ENCODE measurements around the gene C6orf15. TPM values are rescaled to one million over a fixed set of nuclear protein-coding genes. Genes with fewer than 3 reads are reported as not detected.

C6orf15 gene
- total RNA-seq (not detected), polyA plus RNA-seq (not detected)
- long read RNA-seq, donor 1 = 0 reads
- long read RNA-seq, donor 2 = 0 reads
- long read RNA-seq, donor 3 = 0 reads
- long read RNA-seq, donor 4 = 0 reads

- H3K27me3 ChIP-seq (ENCODE audit: control insufficient read depth, insufficient read depth) = no peaks in the 10 kb centered on the region
- H3K27ac ChIP-seq (ENCODE audit: low read length) = peak within 1 kb of the TSS; percentile 85
- H3K9me3 ChIP-seq (ENCODE audit: control insufficient read depth, low read length) = no peaks in the 10 kb centered on the region
- intact Hi-C loops (cut with DNase I) = no loop called here
- peaks cover 22% of the 10 kb centered on the region for H3K4me1 ChIP-seq (ENCODE audit: control insufficient read depth, insufficient read depth, low read length)
- H3K4me3 ChIP-seq (ENCODE audit: low read length) = no peak within 1 kb of the TSS
- DNase-seq (no peak), ATAC-seq (no peak)
- 86% methylated on average over 5 of the region's 5 CpGs for WGBS
Observed at GRCh38 chr6:31112478-31112877, at the start of gene C6orf15. TSS of gene C6orf15 (minus strand) at chr6:31112575. CDS start at chr6:31112555, 20 bp downstream.

GRCh38 chr6:31161216-31162126, 49.1 kb upstream of the C6orf15 start:
- WGBS = 89% methylated on average over 19 of the region's 19 CpGs
- Histone ChIP-seq H3K4me1 (ENCODE audit: control insufficient read depth, insufficient read depth, low read length) (peaks cover 13% of the 10 kb centered on the region), H3K9me3 (ENCODE audit: control insufficient read depth, low read length) (no peaks in the 10 kb centered on the region), H3K27me3 (ENCODE audit: control insufficient read depth, insufficient read depth) (no peaks in the 10 kb centered on the region), H3K4me3 (ENCODE audit: low read length) (no peak overlapping the region), H3K27ac (ENCODE audit: low read length) (no peak overlapping the region)
- ATAC-seq (no peak), DNase-seq (no peak)
- intact Hi-C loops (cut with DNase I) = no loop called here

GRCh38 chr6:31158863-31159855, 46.8 kb upstream of the C6orf15 start:
- 16% methylated on average over 35 of the region's 35 CpGs for WGBS
- Histone ChIP-seq H3K27me3 (ENCODE audit: control insufficient read depth, insufficient read depth) (no peaks in the 10 kb centered on the region), H3K9me3 (ENCODE audit: control insufficient read depth, low read length) (no peaks in the 10 kb centered on the region), H3K27ac (ENCODE audit: low read length) (no peak overlapping the region), H3K4me3 (ENCODE audit: low read length) (peak overlapping the region; percentile 78), H3K4me1 (ENCODE audit: control insufficient read depth, insufficient read depth, low read length) (peaks cover 13% of the 10 kb centered on the region)
- no peak for ATAC-seq
- DNase-seq = peak in 1 of 3 donors; percentile 64
- intact Hi-C loops (cut with DNase I) = no loop called here

GRCh38 chr6:31158140-31158862, 45.9 kb upstream of the C6orf15 start, which contains the start of gene TCF19:
TSS of gene TCF19 (plus strand) at chr6:31158589. CDS start at chr6:31159470, 881 bp downstream.
- peak within 1 kb of the TSS; percentile 78 for H3K4me3 ChIP-seq (ENCODE audit: low read length)
- H3K9me3 ChIP-seq (ENCODE audit: control insufficient read depth, low read length) = no peaks in the 10 kb centered on the region
- DNase-seq (peak; percentile 100), ATAC-seq (peak; percentile 96 to 97)
- H3K27ac ChIP-seq (ENCODE audit: low read length) = peak within 1 kb of the TSS; percentile 61
- under 1% methylated on average over 65 of the region's 65 CpGs for WGBS
- intact Hi-C loops (cut with DNase I) = no loop called here
- no peaks in the 10 kb centered on the region for H3K27me3 ChIP-seq (ENCODE audit: control insufficient read depth, insufficient read depth)
- H3K4me1 ChIP-seq (ENCODE audit: control insufficient read depth, insufficient read depth, low read length) = peaks cover 13% of the 10 kb centered on the region

GRCh38 chr6:31157513-31158139, 45.3 kb upstream of the C6orf15 start, which contains the start of gene CCHCR1:
TSS of gene CCHCR1 (minus strand) at chr6:31157802. CDS start at chr6:31157600, 202 bp downstream.
- intact Hi-C loops (cut with DNase I) = no loop called here
- H3K4me3 ChIP-seq (ENCODE audit: low read length) = peak within 1 kb of the TSS; percentile 78
- 7% methylated on average over 14 of the region's 14 CpGs for WGBS
- peak in 1 of 2 donors; percentile 54 for ATAC-seq
- H3K4me1 ChIP-seq (ENCODE audit: control insufficient read depth, insufficient read depth, low read length) = peaks cover 13% of the 10 kb centered on the region
- peak within 1 kb of the TSS; percentile 61 for H3K27ac ChIP-seq (ENCODE audit: low read length)
- no peaks in the 10 kb centered on the region for H3K27me3 ChIP-seq (ENCODE audit: control insufficient read depth, insufficient read depth)
- no peaks in the 10 kb centered on the region for H3K9me3 ChIP-seq (ENCODE audit: control insufficient read depth, low read length)
- no peak for DNase-seq

- H3K9me3 ChIP-seq (ENCODE audit: control insufficient read depth, low read length) = no peaks in the 10 kb centered on the region
- intact Hi-C loops (cut with DNase I) = no loop called here
- H3K4me3 ChIP-seq (ENCODE audit: low read length) = no peak overlapping the region
- H3K4me1 ChIP-seq (ENCODE audit: control insufficient read depth, insufficient read depth, low read length) = peaks cover 13% of the 10 kb centered on the region
- DNase-seq (no peak), ATAC-seq (no peak)
- H3K27ac ChIP-seq (ENCODE audit: low read length) = no peak overlapping the region
- H3K27me3 ChIP-seq (ENCODE audit: control insufficient read depth, insufficient read depth) = no peaks in the 10 kb centered on the region
- 94% methylated on average over 7 of the region's 7 CpGs for WGBS
Observed at GRCh38 chr6:31156641-31157040, 44.3 kb upstream of the C6orf15 start.

- H3K4me1 ChIP-seq (ENCODE audit: control insufficient read depth, insufficient read depth, low read length) = peaks cover 10% of the 10 kb centered on the region
- no peak for ATAC-seq
- no peak overlapping the region for H3K4me3 ChIP-seq (ENCODE audit: low read length)
- H3K9me3 ChIP-seq (ENCODE audit: control insufficient read depth, low read length) = no peaks in the 10 kb centered on the region
- no peaks in the 10 kb centered on the region for H3K27me3 ChIP-seq (ENCODE audit: control insufficient read depth, insufficient read depth)
- no peak for DNase-seq
- no peak overlapping the region for H3K27ac ChIP-seq (ENCODE audit: low read length)
- WGBS = 97% methylated on average over 15 of the region's 15 CpGs
- intact Hi-C loops (cut with DNase I) = no loop called here
Observed at GRCh38 chr6:31154436-31154835, 42.1 kb upstream of the C6orf15 start.

GRCh38 chr6:31152781-31153180, 40.4 kb upstream of the C6orf15 start:
- intact Hi-C loops (cut with DNase I) = no loop called here
- Histone ChIP-seq H3K4me1 (ENCODE audit: control insufficient read depth, insufficient read depth, low read length) (peaks cover 5% of the 10 kb centered on the region), H3K4me3 (ENCODE audit: low read length) (no peak overlapping the region), H3K27ac (ENCODE audit: low read length) (no peak overlapping the region), H3K27me3 (ENCODE audit: control insufficient read depth, insufficient read depth) (no peaks in the 10 kb centered on the region), H3K9me3 (ENCODE audit: control insufficient read depth, low read length) (no peaks in the 10 kb centered on the region)
- ATAC-seq (no peak), DNase-seq (no peak)
- 85% methylated on average over 7 of the region's 7 CpGs for WGBS

- DNase-seq = no peak
- peak in 1 of 2 donors; percentile 23 for ATAC-seq
- 95% methylated on average over 6 of the region's 6 CpGs for WGBS
- no peaks in the 10 kb centered on the region for H3K27me3 ChIP-seq (ENCODE audit: control insufficient read depth, insufficient read depth)
- H3K4me1 ChIP-seq (ENCODE audit: control insufficient read depth, insufficient read depth, low read length) = no peaks in the 10 kb centered on the region
- no peak overlapping the region for H3K27ac ChIP-seq (ENCODE audit: low read length)
- no peak overlapping the region for H3K4me3 ChIP-seq (ENCODE audit: low read length)
- intact Hi-C loops (cut with DNase I) = no loop called here
- H3K9me3 ChIP-seq (ENCODE audit: control insufficient read depth, low read length) = no peaks in the 10 kb centered on the region
Observed at GRCh38 chr6:31149827-31150447, 37.6 kb upstream of the C6orf15 start.

Measured in right cardiac atrium (tissue), 5 donors.